Choroid plexus epithelial cell (primary cell): ENCODE results near the gene DNAJC17.

Experiments
- DNase-seq: peaks from one replicate; pipeline ENCODE4 v3.0.0-alpha.2; 2010; ENCODE audit warnings: low read depth
- H3K4me3 ChIP-seq: 2 replicates; pipeline ENCODE4 v1.5.1; 2011; ENCODE audit warnings: low read depth, mild to moderate bottlenecking, control low read depth, low read length, moderate library complexity
- CTCF ChIP-seq: conservative IDR thresholded peaks from 2 replicates; pipeline ENCODE4 v1.5.1; 2011; ENCODE audit warnings: low read depth, mild to moderate bottlenecking, control low read depth, inconsistent platforms, low read length, moderate library complexity

Gene DNAJC17

DNA sequence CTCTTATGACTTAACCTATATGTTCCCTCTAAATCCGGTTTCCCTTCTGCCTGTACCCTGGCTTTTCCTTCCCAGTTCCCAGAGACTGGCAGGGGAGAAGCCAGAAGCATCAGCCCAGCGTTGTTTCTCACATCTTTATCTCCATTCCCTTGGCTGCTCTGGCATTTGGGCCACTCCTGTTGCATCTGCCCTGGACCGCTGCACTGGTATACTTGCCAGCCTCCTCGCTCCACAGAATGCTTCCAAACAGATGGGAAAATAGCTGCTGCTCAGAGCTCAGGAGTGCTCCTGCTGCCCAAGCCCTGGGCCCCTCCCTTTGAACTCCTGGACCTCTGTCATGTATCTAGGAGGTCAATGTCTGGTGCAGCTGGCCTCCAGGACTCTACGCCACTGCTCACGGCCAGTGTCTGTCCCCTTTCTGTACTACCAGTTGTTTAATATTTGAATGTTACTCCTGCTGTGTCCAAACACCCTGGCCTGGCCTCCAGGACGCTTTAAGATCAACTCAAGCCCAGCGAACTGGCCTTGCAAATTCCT lies 43.4 kb upstream of the DNAJC17 start:
- H3K4me3 ChIP-seq: no peak overlapping the region
- TF ChIP-seq CTCF: no peak
- no peak for DNase-seq

DNA sequence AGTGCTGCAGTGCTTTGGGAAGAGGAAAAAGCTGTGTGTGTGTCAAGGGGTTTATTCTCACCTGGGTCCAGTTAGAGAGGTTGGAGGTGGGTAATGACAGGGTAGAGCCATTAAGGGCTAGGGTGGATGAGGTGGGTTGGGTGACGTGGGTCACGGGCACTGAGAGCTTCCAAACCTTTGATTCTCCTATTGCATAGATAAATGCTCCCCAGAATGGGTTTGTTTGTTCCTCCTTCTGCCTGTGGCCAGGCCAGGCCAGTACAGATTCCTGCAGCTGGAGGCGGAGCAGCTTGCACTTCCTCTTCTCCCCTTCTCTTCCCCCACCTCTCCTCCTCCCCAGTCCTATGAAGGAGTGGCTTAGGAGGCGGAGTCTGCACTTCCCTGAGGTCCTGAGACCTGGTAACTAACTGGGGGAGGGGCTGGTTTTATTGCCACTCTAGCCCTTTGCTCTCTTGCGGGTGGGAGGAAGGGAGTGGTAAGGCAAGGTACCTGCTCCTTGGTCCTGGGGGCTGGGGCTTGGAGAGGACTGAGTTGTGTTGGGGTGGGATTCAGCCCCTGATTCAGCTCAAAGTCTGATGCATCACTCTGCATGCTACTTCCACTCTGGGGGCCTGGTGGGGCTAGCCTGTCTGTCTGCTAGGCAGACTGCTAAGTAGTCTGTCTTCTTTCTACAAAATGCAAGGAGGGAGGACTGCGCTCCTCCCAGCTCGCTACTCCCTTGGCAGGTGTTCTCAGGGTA lies 40.1 kb upstream of the DNAJC17 start:
- peak; percentile 14 for TF ChIP-seq CTCF
- peak; percentile 62 for DNase-seq
- H3K4me3 ChIP-seq: no peak overlapping the region

GRCh38 chr15:40846841-40847222 lies 39.6 kb upstream of the DNAJC17 start:
- H3K4me3 ChIP-seq: no peak overlapping the region
- TF ChIP-seq CTCF: no peak
- DNase-seq: no peak

- no peak overlapping the region for H3K4me3 ChIP-seq
- no peak for DNase-seq
- TF ChIP-seq CTCF: no peak
Observed at GRCh38 chr15:40845511-40846284, 38.4 kb upstream of the DNAJC17 start.

DNA sequence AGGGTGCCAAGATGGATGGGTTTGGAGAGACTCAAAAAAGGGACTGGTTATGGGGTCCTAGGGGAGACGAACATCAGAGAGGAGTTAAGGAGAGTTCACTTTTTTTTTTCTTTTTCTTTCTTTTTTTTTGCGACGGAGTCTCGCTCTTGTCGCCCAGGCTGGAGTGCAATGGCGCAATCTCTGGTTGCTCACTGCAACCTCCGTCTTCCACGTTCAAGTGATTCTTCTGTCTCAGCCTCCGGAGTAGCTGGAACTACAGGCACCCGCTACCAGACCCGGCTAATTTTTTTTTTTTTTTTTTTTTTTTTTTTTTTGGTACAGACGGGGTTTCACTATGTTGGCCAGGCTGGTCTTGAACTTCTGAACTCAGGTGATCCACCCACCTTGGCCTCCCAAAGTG lies 37.8 kb upstream of the DNAJC17 start:
- no peak for TF ChIP-seq CTCF
- peak overlapping the region; percentile 54 for H3K4me3 ChIP-seq
- DNase-seq: no peak

- DNase-seq: peak; percentile 14
- no peak for TF ChIP-seq CTCF
- peak overlapping the region; percentile 54 for H3K4me3 ChIP-seq
Observed at GRCh38 chr15:40844696-40845030, 37.4 kb upstream of the DNAJC17 start.
